Neuronal stem cell (in vitro differentiated cells): Measurements from ENCODE around the gene TIMP3.
A peak's percentile ranks its signal among the peaks of the same experiment; 100 is the strongest.

Experiments
- DNase-seq: peaks from one replicate; pipeline ENCODE4 v3.0.0-alpha.2; 2013; ENCODE audit warnings: low spot score
- H2AFZ ChIP-seq: one replicate; pipeline ENCODE4 v1.6.1; 2013; ENCODE audit warnings: mild to moderate bottlenecking, low read length, inconsistent platforms
- H2AK5ac ChIP-seq: 2 replicates; pipeline ENCODE4 v1.6.1; 2013; ENCODE audit warnings: low read depth, mild to moderate bottlenecking, inconsistent platforms, low read length, moderate library complexity, mixed read lengths
- H2BK120ac ChIP-seq: 2 replicates; pipeline ENCODE4 v1.6.1; 2013; ENCODE audit warnings: low read depth, mild to moderate bottlenecking, inconsistent platforms, low read length, moderate library complexity, mixed read lengths
- H2BK12ac ChIP-seq: one replicate; pipeline ENCODE4 v1.6.1; 2013; ENCODE audit warnings: low read length, inconsistent platforms
- H2BK15ac ChIP-seq: 2 replicates; pipeline ENCODE4 v1.6.1; 2013; ENCODE audit warnings: mild to moderate bottlenecking, low read length, inconsistent platforms, mixed read lengths
- H2BK5ac ChIP-seq: one replicate; pipeline ENCODE4 v1.6.1; 2013; ENCODE audit warnings: inconsistent platforms, mild to moderate bottlenecking, low read length, moderate library complexity
- H3K14ac ChIP-seq: one replicate; pipeline ENCODE4 v1.6.1; 2013; ENCODE audit warnings: low read length, inconsistent platforms
- H3K18ac ChIP-seq: 2 replicates; pipeline ENCODE4 v1.6.1; 2013; ENCODE audit warnings: low read length, inconsistent platforms
- H3K23ac ChIP-seq: 2 replicates; pipeline ENCODE4 v1.6.1; 2013; ENCODE audit warnings: low read depth, mild to moderate bottlenecking, mixed read lengths, low read length, inconsistent platforms; ENCODE audit not compliant: poor library complexity
- H3K27ac ChIP-seq: replicated peaks from 3 replicates; pipeline ENCODE4 v1.5.1; 2013; ENCODE audit warnings: low read length, inconsistent platforms
- H3K27me3 ChIP-seq, 3 experiments: 2 replicates each; pipeline ENCODE4 v1.6.1; 2013; ENCODE audit warnings: low read length in 3 of 3, mild to moderate bottlenecking in 2 of 3, inconsistent platforms in 1 of 3, low read depth in 1 of 3, mixed read lengths in 1 of 3, moderate library complexity in 1 of 3; ENCODE audit not compliant: control insufficient read depth in 3 of 3, insufficient read depth in 3 of 3
- H3K36me3 ChIP-seq, 2 donors: replicated peaks in 1 of 2; 2 replicates each; pipeline ENCODE4 v1.6.1; 2013; ENCODE audit warnings: low read length in 2 of 2; ENCODE audit not compliant: control insufficient read depth in 2 of 2, insufficient read depth in 2 of 2
- H3K4ac ChIP-seq: 2 replicates; pipeline ENCODE4 v1.6.1; 2013; ENCODE audit warnings: inconsistent platforms, mild to moderate bottlenecking, low read length, moderate library complexity
- H3K4me1 ChIP-seq, 2 donors: 1 replicate in 1 of 2; 2 replicates in 1 of 2; pipeline ENCODE4 v1.6.1; 2013; ENCODE audit warnings: low read length in 2 of 2, low read depth in 1 of 2; ENCODE audit not compliant: control insufficient read depth in 2 of 2, insufficient read depth in 1 of 2
- H3K4me2 ChIP-seq: one replicate; pipeline ENCODE4 v1.6.1; 2013; ENCODE audit warnings: mild to moderate bottlenecking, low read length, inconsistent platforms; ENCODE audit not compliant: insufficient read depth, poor library complexity, severe bottlenecking
- H3K4me3 ChIP-seq, 2 donors: 2 replicates each; pipeline ENCODE4 v1.5.1; 2013; ENCODE audit warnings: low read length in 2 of 2, mild to moderate bottlenecking in 2 of 2, inconsistent platforms in 1 of 2, moderate library complexity in 1 of 2
- H3K79me1 ChIP-seq: one replicate; pipeline ENCODE4 v1.6.1; 2013; ENCODE audit warnings: low read depth, mild to moderate bottlenecking, inconsistent platforms, low read length, moderate library complexity
- H3K9ac ChIP-seq: one replicate; pipeline ENCODE4 v1.6.1; 2013; ENCODE audit warnings: mild to moderate bottlenecking, low read depth, low read length, inconsistent platforms; ENCODE audit not compliant: poor library complexity
- H3K9me3 ChIP-seq, 2 donors: replicated peaks in 1 of 2; 2 replicates each; pipeline versions ENCODE3 to v1.6.1; 2013; ENCODE audit warnings: low read length in 2 of 2, mild to moderate bottlenecking in 2 of 2, inconsistent platforms in 1 of 2, low read depth in 1 of 2, mixed read lengths in 1 of 2, moderate library complexity in 1 of 2; ENCODE audit not compliant: control insufficient read depth in 2 of 2, insufficient read depth in 1 of 2
- H4K8ac ChIP-seq: one replicate; pipeline ENCODE4 v1.6.1; 2013; ENCODE audit warnings: low read depth, mild to moderate bottlenecking, inconsistent platforms, low read length, moderate library complexity
- H4K91ac ChIP-seq: one replicate; pipeline ENCODE4 v1.6.1; 2013; ENCODE audit warnings: low read length, low read depth, mild to moderate bottlenecking, inconsistent platforms; ENCODE audit not compliant: poor library complexity
- WGBS, 2 donors: extraction: QIAGEN DNeasy Blood & Tissue Kit; methylation state at CpG; one replicate each; pipeline ENCODE4 v1.1.7; 2013; ENCODE audit warnings: missing lambda C conversion rate in 2 of 2, mixed read lengths in 1 of 2; ENCODE audit not compliant: insufficient read length in 2 of 2, insufficient replicate concordance in 1 of 2; ENCODE audit errors: extremely low coverage in 2 of 2; 5-methylcytosine and 5-hydroxymethylcytosine counted together

TIMP3 gene

GRCh38 chr22:32879550-32879949 lies 78.0 kb downstream of the TIMP3 start:
- Histone ChIP-seq H3K18ac (no peak overlapping the region), H4K91ac (no peak overlapping the region), H3K36me3 (no peaks in the 10 kb centered on the region), H2BK5ac (no peak overlapping the region), H2BK12ac (no peak overlapping the region), H3K27ac (no peak overlapping the region), H2AFZ (no peak overlapping the region), H3K14ac (no peak overlapping the region), H4K8ac (no peak overlapping the region), H3K4ac (no peak overlapping the region), H3K9ac (no peak overlapping the region), H2BK120ac (no peak overlapping the region), H3K4me2 (no peak overlapping the region), H3K79me1 (no peaks in the 10 kb centered on the region), H3K23ac (no peak overlapping the region), H3K4me1 (peaks cover 0 to 5% of the 10 kb centered on the region in 2 donors), H2BK15ac (no peak overlapping the region), H3K9me3 (no peaks in the 10 kb centered on the region), H3K27me3 (peaks cover 0 to 7% (median 0%) of the 10 kb centered on the region in 3 experiments), H3K4me3 (no peak overlapping the region), H2AK5ac (no peak overlapping the region)
- no CpG with 5 or more reads among the region's 1 CpG for WGBS, 2 donors
- DNase-seq = no peak

DNA sequence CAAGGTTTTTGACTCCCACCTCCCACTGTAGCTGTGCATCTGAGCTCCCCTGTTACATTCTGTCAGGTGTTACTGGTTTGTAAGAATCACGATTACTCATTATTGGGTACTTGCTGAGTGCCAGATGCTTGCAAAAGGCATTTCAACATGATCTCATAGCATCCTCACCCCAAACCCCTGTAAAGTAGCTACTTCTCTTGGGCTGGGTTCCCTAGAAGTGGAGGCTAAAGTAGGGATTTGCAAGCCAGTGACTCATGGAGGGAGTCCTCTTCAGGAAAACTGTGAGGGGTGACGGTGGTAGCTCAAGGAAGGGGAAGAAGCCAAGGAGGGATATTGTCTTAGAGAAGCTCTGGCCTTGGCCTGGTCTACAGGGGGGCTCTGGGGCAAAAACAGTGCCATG lies 78.6 kb downstream of the TIMP3 start:
- Histone ChIP-seq H3K27me3 (peaks cover 0 to 7% (median 0%) of the 10 kb centered on the region in 3 experiments), H3K9me3 (no peaks in the 10 kb centered on the region), H3K36me3 (no peaks in the 10 kb centered on the region), H3K27ac (no peak overlapping the region), H3K9ac (no peak overlapping the region), H2AK5ac (no peak overlapping the region), H3K18ac (no peak overlapping the region), H3K4me3 (no peak overlapping the region), H3K4me2 (no peak overlapping the region), H3K4me1 (peaks cover 0 to 5% of the 10 kb centered on the region in 2 donors), H3K14ac (no peak overlapping the region), H2BK12ac (no peak overlapping the region), H3K23ac (no peak overlapping the region), H3K4ac (no peak overlapping the region), H2AFZ (no peak overlapping the region), H2BK5ac (no peak overlapping the region), H2BK15ac (no peak overlapping the region), H3K79me1 (no peaks in the 10 kb centered on the region), H4K91ac (no peak overlapping the region), H4K8ac (no peak overlapping the region), H2BK120ac (no peak overlapping the region)
- no CpG with 5 or more reads among the region's 2 CpGs for WGBS, 2 donors
- no peak for DNase-seq

DNA sequence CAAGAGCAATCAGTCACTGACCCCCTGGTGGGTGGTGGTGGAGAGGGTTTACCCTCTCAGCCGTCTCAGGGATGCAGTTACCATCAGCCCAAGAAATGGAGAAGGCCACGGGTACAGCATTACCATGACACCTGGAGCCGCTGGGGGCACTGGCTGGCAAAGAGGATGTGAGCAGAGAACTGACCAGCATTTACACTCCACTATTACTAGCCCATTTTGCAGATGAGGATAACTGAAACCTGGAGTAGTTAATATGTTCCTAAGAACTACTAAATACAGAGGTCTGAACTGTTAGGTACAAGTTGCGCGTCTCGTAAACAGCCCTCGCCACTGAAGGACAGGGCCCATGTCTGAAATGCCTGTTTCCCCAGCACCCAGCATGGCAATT lies 79.0 kb downstream of the TIMP3 start:
- H3K14ac ChIP-seq = peak overlapping the region; percentile 14
- peak overlapping the region; percentile 47 for H3K23ac ChIP-seq
- peak overlapping the region; percentile 15 for H2BK5ac ChIP-seq
- no peak overlapping the region for H2BK12ac ChIP-seq
- no peaks in the 10 kb centered on the region for H3K9me3 ChIP-seq
- no CpG with 5 or more reads among the region's 7 CpGs for WGBS, 2 donors
- peaks cover 0 to 7% (median 0%) of the 10 kb centered on the region in 3 experiments for H3K27me3 ChIP-seq
- no peak overlapping the region for H3K4ac ChIP-seq
- no peak overlapping the region for H2BK15ac ChIP-seq
- H3K36me3 ChIP-seq = no peaks in the 10 kb centered on the region
- no peak overlapping the region for H3K4me2 ChIP-seq
- DNase-seq = no peak
- H3K27ac ChIP-seq = no peak overlapping the region
- peaks cover 0 to 5% of the 10 kb centered on the region in 2 donors for H3K4me1 ChIP-seq
- H2AFZ ChIP-seq = no peak overlapping the region
- no peak overlapping the region for H3K9ac ChIP-seq
- no peaks in the 10 kb centered on the region for H3K79me1 ChIP-seq
- H3K4me3 ChIP-seq = no peak overlapping the region
- H3K18ac ChIP-seq = peak overlapping the region; percentile 73
- peak overlapping the region; percentile 60 for H2AK5ac ChIP-seq
- no peak overlapping the region for H2BK120ac ChIP-seq
- H4K91ac ChIP-seq = no peak overlapping the region
- H4K8ac ChIP-seq = no peak overlapping the region

DNA sequence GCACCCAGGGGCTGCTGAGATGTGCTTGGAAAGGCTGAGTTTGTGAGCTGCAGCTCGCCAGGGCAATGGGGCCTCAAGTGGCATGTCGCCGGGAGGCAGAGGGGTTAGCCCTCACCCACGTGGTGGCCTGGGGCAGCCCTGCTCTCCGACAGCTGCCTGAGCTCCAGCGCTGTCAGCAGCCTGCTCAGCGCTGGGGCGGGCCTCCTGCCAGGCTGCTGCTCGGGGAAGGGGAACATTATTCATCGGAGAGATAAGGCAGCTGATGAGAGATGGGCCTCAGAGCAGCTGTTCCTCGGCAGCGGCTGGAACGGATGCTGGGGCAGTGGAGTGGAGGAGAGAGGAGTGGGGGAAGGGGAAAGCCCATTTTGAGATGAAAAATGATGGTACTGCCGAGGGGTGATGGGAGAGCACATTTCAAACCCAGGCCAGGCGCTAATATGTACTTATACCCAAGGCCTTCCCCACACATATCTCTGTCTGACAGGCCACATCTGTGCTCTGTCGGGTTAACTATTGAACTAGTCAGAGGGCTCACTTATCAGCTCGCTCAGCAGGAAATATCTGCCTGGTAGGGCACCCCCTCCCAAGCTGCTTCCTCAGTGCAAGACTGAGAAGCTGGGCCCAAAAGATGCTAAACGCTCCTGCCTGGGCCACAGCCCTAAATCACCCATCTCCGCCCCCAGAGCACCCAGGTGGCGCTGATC lies 79.5 kb downstream of the TIMP3 start:
- Histone ChIP-seq H3K9ac (no peak overlapping the region), H3K27ac (no peak overlapping the region), H3K4me1 (peaks cover 0 to 5% of the 10 kb centered on the region in 2 donors), H3K4me2 (no peak overlapping the region), H3K4ac (no peak overlapping the region), H2AK5ac (peak overlapping the region; percentile 60), H2BK120ac (no peak overlapping the region), H4K8ac (no peak overlapping the region), H3K23ac (peak overlapping the region; percentile 47), H3K36me3 (no peaks in the 10 kb centered on the region), H3K18ac (peak overlapping the region; percentile 73), H2AFZ (peak overlapping the region; percentile 44), H3K4me3 (no peak overlapping the region), H2BK5ac (peak overlapping the region; percentile 15), H4K91ac (no peak overlapping the region), H3K14ac (peak overlapping the region; percentile 14), H3K27me3 (peaks cover 0 to 7% (median 0%) of the 10 kb centered on the region in 3 experiments), H2BK12ac (no peak overlapping the region), H2BK15ac (peak overlapping the region; percentile 18), H3K9me3 (no peaks in the 10 kb centered on the region), H3K79me1 (no peaks in the 10 kb centered on the region)
- no CpG with 5 or more reads among the region's 20 CpGs for WGBS, 2 donors
- DNase-seq = no peak
